SK-N-SH (cell line): Measurements from ENCODE around the gene MC4R. TPM values are rescaled to one million over a fixed set of nuclear protein-coding genes. Genes with fewer than 3 reads are reported as not detected.

Experiments
- CTCF ChIA-PET: fragments of 300-600, 350-600 bp; formaldehyde crosslinking; extraction: SDS; loops from one replicate; lab custom pipeline; 2021; lab: Yijun Ruan, JAX
- POLR2A ChIA-PET: fragments of 350-600 bp; sonication (Branson Sonifier 250); formaldehyde crosslinking; extraction: SDS; loops from one replicate; lab custom pipeline; 2020; ENCODE audit warnings: antibody characterized with exemption, inconsistent platforms; lab: Yijun Ruan, JAX
- DNase-seq: peaks from one replicate; pipeline ENCODE4 v3.0.0; 2012
- H2AFZ ChIP-seq: fragments of 200-600 bp; sonication (generic); 2 replicates; pipeline ENCODE4 v1.8.1; 2016; ENCODE audit warnings: antibody characterized with exemption, mild to moderate bottlenecking, low read depth
- H3F3A ChIP-seq: fragments of 200-600 bp; sonication (generic); replicated peaks from 2 replicates; pipeline ENCODE3; 2016; ENCODE audit warnings: antibody characterized with exemption, mild to moderate bottlenecking; ENCODE audit not compliant: insufficient read depth
- H3K27ac ChIP-seq, 2 experiments: fragments of 200-500 bp in 1 of 2; fragments of 200-600 bp in 1 of 2; sonication (Bioruptor generic) in 1 of 2; sonication (generic), shearing (Covaris generic) in 1 of 2; 2 replicates each; pipeline versions ENCODE4 v1.5.1 to v1.6.1; 2014 to 2016; ENCODE audit warnings: low read depth in 2 of 2, inconsistent platforms in 1 of 2, low read length in 1 of 2, mild to moderate bottlenecking in 1 of 2, mixed read lengths in 1 of 2
- H3K27me3 ChIP-seq: fragments of 200-600 bp; sonication (generic), shearing (Covaris generic); 2 replicates; pipeline ENCODE4 v1.6.1; 2016; ENCODE audit warnings: mixed run types; ENCODE audit not compliant: insufficient read depth
- H3K36me3 ChIP-seq, 2 experiments: fragments of 200-500 bp in 1 of 2; fragments of 200-600 bp in 1 of 2; sonication (Bioruptor generic) in 1 of 2; sonication (generic) in 1 of 2; replicated peaks in 1 of 2; 2 replicates each; pipeline versions ENCODE3 to v1.5.1; 2014 to 2016; ENCODE audit warnings: low read length in 1 of 2, mild to moderate bottlenecking in 1 of 2; ENCODE audit not compliant: insufficient read depth in 2 of 2, control insufficient read depth in 1 of 2
- H3K4me1 ChIP-seq, 2 experiments: fragments of 200-500 bp in 1 of 2; fragments of 200-600 bp in 1 of 2; sonication (Bioruptor generic) in 1 of 2; sonication (generic), shearing (Covaris generic) in 1 of 2; 2 replicates each; pipeline versions ENCODE4 v1.5.1 to v1.6.1; 2014 to 2016; ENCODE audit warnings: low read depth in 1 of 2, low read length in 1 of 2, mixed run types in 1 of 2; ENCODE audit not compliant: insufficient read depth in 2 of 2, control insufficient read depth in 1 of 2
- H3K4me2 ChIP-seq: fragments of 200-600 bp; sonication (generic), shearing (Covaris generic); 2 replicates; pipeline ENCODE4 v1.6.1; 2017; ENCODE audit warnings: mixed run types
- H3K4me3 ChIP-seq, 2 experiments: fragments of 200-500 bp in 1 of 2; fragments of 200-600 bp in 1 of 2; sonication (Bioruptor generic) in 1 of 2; sonication (generic), shearing (Covaris generic) in 1 of 2; 2 replicates each; pipeline versions ENCODE4 v1.5.1 to v1.8.1; 2014 to 2016; ENCODE audit warnings: low read depth in 2 of 2, inconsistent platforms in 1 of 2, low read length in 1 of 2, mild to moderate bottlenecking in 1 of 2, mixed read lengths in 1 of 2, moderate library complexity in 1 of 2
- H3K79me2 ChIP-seq: fragments of 200-600 bp; sonication (generic); 2 replicates; pipeline ENCODE4 v1.8.1; 2017; ENCODE audit warnings: mild to moderate bottlenecking; ENCODE audit not compliant: insufficient read depth
- H3K9ac ChIP-seq: fragments of 200-600 bp; sonication (generic); 2 replicates; pipeline ENCODE4 v1.6.1; 2017; ENCODE audit warnings: mixed run types
- H3K9me2 ChIP-seq: fragments of 200-600 bp; sonication (generic); 2 replicates; pipeline ENCODE4 v1.6.1; 2017; ENCODE audit warnings: mixed run types
- H3K9me3 ChIP-seq: fragments of 200-600 bp; sonication (generic); 2 replicates; pipeline ENCODE4 v1.6.1; 2017; ENCODE audit warnings: mixed run types, mild to moderate bottlenecking, moderate library complexity
- H4K20me1 ChIP-seq: fragments of 200-600 bp; sonication (generic); 2 replicates; pipeline ENCODE4 v1.6.1; 2017; ENCODE audit warnings: mild to moderate bottlenecking, mixed run types; ENCODE audit not compliant: insufficient read depth
- CTCF ChIP-seq: fragments of 200-600 bp; sonication (generic); IDR thresholded peaks from 2 replicates; pipeline ENCODE4 v1.6.1; 2017; ENCODE audit warnings: antibody characterized with exemption, mild to moderate bottlenecking, moderate library complexity
- ELF1 ChIP-seq: IDR thresholded peaks from 2 replicates; pipeline ENCODE4 v1.4.0; 2012
- EZH2phosphoT487 ChIP-seq: fragments of 200-600 bp; sonication (generic); IDR thresholded peaks from 2 replicates; pipeline ENCODE4 v1.6.1; 2017; ENCODE audit warnings: low read depth, mixed run types, mild to moderate bottlenecking, antibody characterized with exemption, moderate library complexity, borderline replicate concordance
- FOSL2 ChIP-seq: IDR thresholded peaks from 2 replicates; pipeline ENCODE4 v1.4.0; 2012; ENCODE audit warnings: low read depth, mild to moderate bottlenecking, moderate library complexity, borderline replicate concordance
- GATA2 ChIP-seq: sonication (generic); formaldehyde crosslinking; IDR thresholded peaks from 2 replicates; pipeline ENCODE4 v1.5.0; 2020; ENCODE audit warnings: mild to moderate bottlenecking, missing genetic modification reagents
- MAX ChIP-seq: IDR thresholded peaks from 2 replicates; pipeline ENCODE4 v1.4.0; 2012; ENCODE audit warnings: low read depth
- NFIC ChIP-seq: IDR thresholded peaks from 2 replicates; pipeline ENCODE4 v1.4.0; 2012; ENCODE audit warnings: borderline replicate concordance
- SIN3A ChIP-seq: IDR thresholded peaks from 2 replicates; pipeline ENCODE4 v1.6.1; 2012; ENCODE audit warnings: low read depth, mild to moderate bottlenecking, low read length, moderate library complexity, borderline replicate concordance
- SMC3 ChIP-seq: IDR thresholded peaks from 2 replicates; pipeline ENCODE4 v1.6.1; 2012; ENCODE audit warnings: low read depth, low read length, improper control_type of control experiment
- TCF12 ChIP-seq: IDR thresholded peaks from 2 replicates; pipeline ENCODE4 v1.4.0; 2012
- TEAD4 ChIP-seq: IDR thresholded peaks from 2 replicates; pipeline ENCODE4 v1.4.0; 2012; ENCODE audit warnings: mild to moderate bottlenecking, borderline replicate concordance; ENCODE audit not compliant: insufficient read depth
- USF1 ChIP-seq: IDR thresholded peaks from 2 replicates; pipeline ENCODE4 v1.4.0; 2012; ENCODE audit warnings: low read depth, borderline replicate concordance
- YY1 ChIP-seq: IDR thresholded peaks from 2 replicates; pipeline ENCODE4 v1.4.0; 2012; ENCODE audit warnings: low read depth, mild to moderate bottlenecking
- WGBS: methylation state at CpG from one replicate; pipeline ENCODE4 v1.1.6; 2017; ENCODE audit warnings: low lambda C conversion rate; 5-methylcytosine and 5-hydroxymethylcytosine counted together
- polyA plus RNA-seq, 3 experiments: library from polyadenylated mRNA; depleted of rRNA; stranded (reverse); fragments of >200 nt; gene quantifications; 2 replicates each; pipeline ENCODE4 v1.2.3, GENCODE V29; 2012

Gene MC4R
- polyA plus RNA-seq, 1 of the 3 experiments (the other 2 are of a cell fraction) = 0.21 TPM

GRCh38 chr18:60327880-60328279, 44.7 kb downstream of the MC4R start:
- no peak for DNase-seq
- no peaks in the 10 kb centered on the region for H3F3A ChIP-seq
- no peaks in the 10 kb centered on the region for H3K9me2 ChIP-seq
- no peaks in the 10 kb centered on the region for H3K36me3 ChIP-seq
- no peaks in the 10 kb centered on the region for H3K79me2 ChIP-seq
- CTCF ChIA-PET = no interaction called here
- no peak overlapping the region for H3K4me2 ChIP-seq
- POLR2A ChIA-PET = no interaction called here
- WGBS = 78% methylated on average over 2 of the region's 2 CpGs
- no peak for TF ChIP-seq TCF12
- no peak for TF ChIP-seq MAX
- no peak for TF ChIP-seq EZH2phosphoT487
- no peak for TF ChIP-seq SIN3A
- TF ChIP-seq FOSL2 = no peak
- TF ChIP-seq SMC3 = no peak
- TF ChIP-seq ELF1 = no peak
- TF ChIP-seq NFIC = no peak
- TF ChIP-seq GATA2 (CRISPR knock-in tag) = no peak
- no peak for TF ChIP-seq USF1
- TF ChIP-seq YY1 = no peak
- H4K20me1 ChIP-seq = no peaks in the 10 kb centered on the region
- H3K4me1 ChIP-seq = peaks cover 0 to 4% of the 10 kb centered on the region in 2 experiments; a peak in 2 of 4 replicates
- no peak overlapping the region for H3K27ac ChIP-seq
- no peak overlapping the region for H3K9ac ChIP-seq
- no peak overlapping the region for H3K4me3 ChIP-seq
- H2AFZ ChIP-seq = no peak overlapping the region
- H3K9me3 ChIP-seq = no peaks in the 10 kb centered on the region
- H3K27me3 ChIP-seq = no peaks in the 10 kb centered on the region

- H3K27me3 ChIP-seq = no peaks in the 10 kb centered on the region
- no peaks in the 10 kb centered on the region for H3K9me2 ChIP-seq
- H2AFZ ChIP-seq = no peak overlapping the region
- H3K4me3 ChIP-seq = no peak overlapping the region
- no peak overlapping the region for H3K27ac ChIP-seq
- ChIA-PET POLR2A (no interaction called here), CTCF (interaction anchor here (1.1 kb wide), 1 partner anchor 181 kb away, joined by 3 read pairs; no protein-coding TSS in a partner anchor)
- H3K4me2 ChIP-seq = no peak overlapping the region
- H3K4me1 ChIP-seq = no peaks in the 10 kb centered on the region
- no peaks in the 10 kb centered on the region for H3K79me2 ChIP-seq
- H3F3A ChIP-seq = no peaks in the 10 kb centered on the region
- H3K36me3 ChIP-seq = no peaks in the 10 kb centered on the region
- TF ChIP-seq TEAD4 (no peak), SMC3 (no peak), GATA2 (CRISPR knock-in tag) (no peak), CTCF (no peak)
- no peaks in the 10 kb centered on the region for H3K9me3 ChIP-seq
- H4K20me1 ChIP-seq = no peaks in the 10 kb centered on the region
- no peak for DNase-seq
- no peak overlapping the region for H3K9ac ChIP-seq
These were observed 50.0 kb downstream of the MC4R start for GRCh38 chr18:60322591-60322990.
